Measurements from ENCODE around the gene EGLN1. TPM values are rescaled to one million over a fixed set of nuclear protein-coding genes. Genes with fewer than 3 reads are reported as not detected.
"Not testable (repeated sequence)": the region's sequence is repeated elsewhere in the genome, so short reads cannot be mapped to it uniquely, and the experiment has no call there.

EGLN1 gene
- total and polyA plus RNA-seq, 2 experiments from 2014 or later: 1.9 to 6.0 TPM

DNA sequence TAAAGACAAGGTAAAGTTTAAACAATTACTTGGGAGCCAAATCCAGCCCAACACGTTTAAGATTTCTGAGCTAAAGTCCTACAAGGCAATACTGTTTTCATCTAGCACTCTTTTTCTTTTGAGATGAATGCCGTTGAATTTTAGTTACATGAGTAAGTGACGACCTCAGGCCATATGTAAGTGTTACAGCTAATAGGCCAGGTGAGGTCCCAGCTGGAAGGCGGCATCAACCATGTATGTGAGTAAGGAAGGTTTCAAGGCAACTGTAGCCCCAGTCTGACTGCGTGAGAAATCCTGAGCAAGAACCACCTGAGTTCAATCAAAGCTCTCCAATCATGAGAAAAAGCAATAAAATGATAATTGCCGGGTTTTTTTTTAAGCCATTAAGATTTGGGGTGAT is 41.5 kb upstream of the EGLN1 start:
- no peak for DNase-seq (ENCODE audit: low spot score)
- Histone ChIP-seq H3K4me2 (no peak overlapping the region), H2AFZ (no peak overlapping the region), H3K27ac (ENCODE audit: low read depth) (no peak overlapping the region), H3K79me2 (replicated peaks; ENCODE audit: insufficient read depth) (no peaks in the 10 kb centered on the region), H3K27me3 (ENCODE audit: insufficient read depth) (no peaks in the 10 kb centered on the region), H4K20me1 (replicated peaks; ENCODE audit: insufficient read depth) (no peaks in the 10 kb centered on the region), H3K4me3 (no peak overlapping the region), H3F3A (replicated peaks; ENCODE audit: low read depth) (no peaks in the 10 kb centered on the region), H3K9me2 (ENCODE audit: insufficient read depth) (peaks cover 9% of the 10 kb centered on the region; the same call in 1 of the 2 replicates), H3K36me3 (ENCODE audit: insufficient read depth) (no peaks in the 10 kb centered on the region), H3K4me1 (ENCODE audit: insufficient read depth) (no peaks in the 10 kb centered on the region)
- Mint-ChIP-seq H3K4me3 (no peak overlapping the region), H3K36me3 (ENCODE audit: low read depth) (peaks cover 7% of the 10 kb centered on the region; the same call in 1 of the 3 replicates), H3K4me1 (no peaks in the 10 kb centered on the region; the same call in 2 of the 3 replicates), H3K9me3 (peaks cover 23% of the 10 kb centered on the region; the same call in 2 of the 3 replicates), H3K27ac (no peak overlapping the region), H3K27me3 (ENCODE audit: insufficient read depth, low read depth, poor library complexity) (peaks cover 1% of the 10 kb centered on the region)
- ATAC-seq: no peak
- TF ChIP-seq ZNF462 (CRISPR knock-in tag; IDR thresholded peaks at IDR 0.05): no peak

- Histone ChIP-seq H3K4me1 (ENCODE audit: insufficient read depth) (no peaks in the 10 kb centered on the region), H3K9me2 (ENCODE audit: insufficient read depth) (peaks cover 9% of the 10 kb centered on the region; the same call in 1 of the 2 replicates), H3F3A (replicated peaks; ENCODE audit: low read depth) (no peaks in the 10 kb centered on the region), H3K4me3 (no peak overlapping the region), H3K79me2 (replicated peaks; ENCODE audit: insufficient read depth) (no peaks in the 10 kb centered on the region), H4K20me1 (replicated peaks; ENCODE audit: insufficient read depth) (no peaks in the 10 kb centered on the region), H3K36me3 (ENCODE audit: insufficient read depth) (no peaks in the 10 kb centered on the region), H3K4me2 (no peak overlapping the region), H3K27me3 (ENCODE audit: insufficient read depth) (no peaks in the 10 kb centered on the region), H2AFZ (no peak overlapping the region), H3K27ac (ENCODE audit: low read depth) (no peak overlapping the region)
- Mint-ChIP-seq H3K36me3 (ENCODE audit: low read depth) (peaks cover 12% of the 10 kb centered on the region; the same call in 1 of the 3 replicates), H3K4me3 (no peak overlapping the region), H3K27ac (no peak overlapping the region), H3K27me3 (ENCODE audit: insufficient read depth, low read depth, poor library complexity) (peaks cover 1% of the 10 kb centered on the region), H3K9me3 (peaks cover 33% of the 10 kb centered on the region; the same call in 2 of the 3 replicates), H3K4me1 (no peaks in the 10 kb centered on the region; the same call in 2 of the 3 replicates)
- DNase-seq (ENCODE audit: low spot score): no peak
- ATAC-seq: no peak
- TF ChIP-seq ZNF331 (CRISPR knock-in tag; IDR thresholded peaks at IDR 0.05; ENCODE audit: low read depth) (no peak), CREB1 (CRISPR knock-in tag; IDR thresholded peaks at IDR 0.05; ENCODE audit: low read depth) (no peak)
These were observed 38.5 kb upstream of the EGLN1 start for GRCh38 chr1:231460614-231461013.

DNA sequence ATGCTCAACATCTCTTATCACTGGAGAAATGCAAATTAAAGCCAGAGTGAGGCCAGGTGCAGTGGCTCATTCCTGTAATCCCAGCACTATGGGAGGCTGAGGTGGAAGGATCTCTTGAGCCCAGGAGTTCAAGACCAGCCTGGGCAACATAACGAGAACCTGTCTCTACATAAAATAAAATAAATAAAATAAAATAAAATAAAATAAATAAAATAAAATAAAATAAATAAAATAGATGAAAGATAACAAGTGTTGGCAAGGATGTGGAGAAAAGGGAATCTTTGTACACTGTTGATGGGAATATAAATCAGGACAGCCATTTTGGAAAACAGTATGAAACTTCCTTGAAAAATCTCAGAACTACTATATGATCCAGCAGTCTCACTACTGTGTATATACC is 37.4 kb upstream of the EGLN1 start:
- H3K36me3 Mint-ChIP-seq (ENCODE audit: low read depth); H3K9me2 ChIP-seq (ENCODE audit: insufficient read depth); H3K27ac Mint-ChIP-seq; H3K4me3 Mint-ChIP-seq; H3K27me3 Mint-ChIP-seq (ENCODE audit: insufficient read depth, low read depth, poor library complexity); H3K4me1 Mint-ChIP-seq; H3F3A ChIP-seq (replicated peaks; ENCODE audit: low read depth); H2AFZ ChIP-seq; H3K4me1 ChIP-seq (ENCODE audit: insufficient read depth); H3K79me2 ChIP-seq (replicated peaks; ENCODE audit: insufficient read depth); H3K27me3 ChIP-seq (ENCODE audit: insufficient read depth); H3K36me3 ChIP-seq (ENCODE audit: insufficient read depth); H3K4me2 ChIP-seq; H3K27ac ChIP-seq (ENCODE audit: low read depth); DNase-seq (ENCODE audit: low spot score); ATAC-seq; H3K4me3 ChIP-seq; H4K20me1 ChIP-seq (replicated peaks; ENCODE audit: insufficient read depth): not testable (repeated sequence)
- peaks cover 36% of the 10 kb centered on the region; the same call in 2 of the 3 replicates for H3K9me3 Mint-ChIP-seq

DNA sequence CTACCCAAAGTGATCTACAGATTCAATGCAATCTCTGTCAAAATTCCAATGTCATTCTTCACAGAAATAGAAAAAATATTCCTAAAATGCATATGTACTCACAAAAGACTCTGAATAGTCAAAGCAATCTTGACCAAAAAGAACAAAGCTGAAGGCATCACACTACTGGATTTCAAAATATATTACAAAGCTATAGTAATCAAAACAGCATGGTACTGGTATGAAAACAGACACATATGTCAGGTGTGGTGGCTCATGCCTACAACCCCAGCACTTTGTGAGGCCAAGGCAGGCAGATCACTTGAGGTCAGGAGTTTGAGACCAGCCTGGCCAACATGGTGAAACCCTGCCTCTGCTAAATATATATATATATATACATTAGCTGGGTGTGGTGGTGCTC is 35.9 kb upstream of the EGLN1 start:
- H3K9me3 Mint-ChIP-seq: peaks cover 34% of the 10 kb centered on the region
- not testable (repeated sequence) for H4K20me1 ChIP-seq (replicated peaks; ENCODE audit: insufficient read depth); H3F3A ChIP-seq (replicated peaks; ENCODE audit: low read depth); ATAC-seq; H3K9me2 ChIP-seq (ENCODE audit: insufficient read depth); H3K4me3 ChIP-seq; H3K27me3 ChIP-seq (ENCODE audit: insufficient read depth); H3K79me2 ChIP-seq (replicated peaks; ENCODE audit: insufficient read depth); H3K4me2 ChIP-seq; H3K36me3 Mint-ChIP-seq (ENCODE audit: low read depth); H2AFZ ChIP-seq; H3K27me3 Mint-ChIP-seq (ENCODE audit: insufficient read depth, low read depth, poor library complexity); H3K4me1 ChIP-seq (ENCODE audit: insufficient read depth); H3K36me3 ChIP-seq (ENCODE audit: insufficient read depth); DNase-seq (ENCODE audit: low spot score); H3K27ac ChIP-seq (ENCODE audit: low read depth); H3K27ac Mint-ChIP-seq; H3K4me3 Mint-ChIP-seq; H3K4me1 Mint-ChIP-seq
